ENCODE data around the gene CD247. TPM values are rescaled to one million over a fixed set of nuclear protein-coding genes. Genes with fewer than 3 reads are reported as not detected.

The CD247 gene
- polyA plus RNA-seq, 1 of the 3 experiments (the other 2 are of a cell fraction) = 0.08 TPM

GRCh38 chr1:167483790-167484189 is 34.5 kb downstream of the CD247 start:
- H3K36me3 ChIP-seq (replicated peaks in 1 of 2; ENCODE audit: control insufficient read depth in 1 of 2, insufficient read depth in 2 of 2, low read length in 1 of 2) = no peaks in the 10 kb centered on the region
- H3K27me3 ChIP-seq (ENCODE audit: insufficient read depth) = peaks cover 5% of the 10 kb centered on the region; the same call in 1 of the 2 replicates
- H4K20me1 ChIP-seq (ENCODE audit: insufficient read depth) = no peaks in the 10 kb centered on the region
- no peaks in the 10 kb centered on the region for H3K9me3 ChIP-seq
- no peak for DNase-seq
- TF ChIP-seq MXI1 (IDR thresholded peaks at IDR 0.05; ENCODE audit: low read depth, low read length) (no peak), REST (IDR thresholded peaks at IDR 0.05; ENCODE audit: low read depth, low read length) (no peak), SIN3A (IDR thresholded peaks at IDR 0.05; ENCODE audit: borderline replicate concordance, low read depth, low read length) (no peak), USF1 (IDR thresholded peaks at IDR 0.05; ENCODE audit: borderline replicate concordance, low read depth) (no peak), PBX3 (IDR thresholded peaks at IDR 0.05) (no peak), USF2 (IDR thresholded peaks at IDR 0.05; ENCODE audit: borderline replicate concordance, low read depth, low read length) (no peak), EP300 (IDR thresholded peaks at IDR 0.05; ENCODE audit: borderline replicate concordance in 1 of 2, low read depth in 1 of 2, low read length in 1 of 2) (no peak)
- no peak overlapping the region for H3K4me2 ChIP-seq
- CTCF ChIA-PET = interaction anchor here (0.8 to 1.3 kb wide), 3 partner anchors 10 to 50 kb away, joined by 3 read pairs; no protein-coding TSS in a partner anchor
- 28% methylated on average over 4 of the region's 7 CpGs for WGBS (ENCODE audit: low lambda C conversion rate)
- no peak overlapping the region for H3K27ac ChIP-seq (ENCODE audit: low read depth in 2 of 2, low read length in 1 of 2)
- H2AFZ ChIP-seq (ENCODE audit: low read depth) = no peak overlapping the region
- H3K4me3 ChIP-seq (ENCODE audit: low read depth in 2 of 2, low read length in 1 of 2) = no peak overlapping the region
- no peaks in the 10 kb centered on the region for H3K4me1 ChIP-seq (ENCODE audit: control insufficient read depth in 1 of 2, insufficient read depth in 2 of 2, low read depth in 1 of 2, low read length in 1 of 2)
- no peak overlapping the region for H3K9ac ChIP-seq
- no peaks in the 10 kb centered on the region for H3K79me2 ChIP-seq (ENCODE audit: insufficient read depth)
- H3F3A ChIP-seq (replicated peaks; ENCODE audit: insufficient read depth) = no peaks in the 10 kb centered on the region
- no peaks in the 10 kb centered on the region for H3K9me2 ChIP-seq
- POLR2A ChIA-PET = no interaction called here

- Histone ChIP-seq H4K20me1 (ENCODE audit: insufficient read depth) (no peaks in the 10 kb centered on the region), H3K4me2 (no peak overlapping the region), H2AFZ (ENCODE audit: low read depth) (no peak overlapping the region), H3K27me3 (ENCODE audit: insufficient read depth) (peaks cover 7% of the 10 kb centered on the region; the same call in 1 of the 2 replicates), H3K27ac (ENCODE audit: low read depth in 2 of 2, low read length in 1 of 2) (no peak overlapping the region), H3F3A (replicated peaks; ENCODE audit: insufficient read depth) (no peaks in the 10 kb centered on the region), H3K9me2 (no peaks in the 10 kb centered on the region), H3K4me3 (ENCODE audit: low read depth in 2 of 2, low read length in 1 of 2) (no peak overlapping the region), H3K4me1 (ENCODE audit: control insufficient read depth in 1 of 2, insufficient read depth in 2 of 2, low read depth in 1 of 2, low read length in 1 of 2) (no peaks in the 10 kb centered on the region), H3K36me3 (replicated peaks in 1 of 2; ENCODE audit: control insufficient read depth in 1 of 2, insufficient read depth in 2 of 2, low read length in 1 of 2) (no peaks in the 10 kb centered on the region), H3K9me3 (no peaks in the 10 kb centered on the region), H3K79me2 (ENCODE audit: insufficient read depth) (no peaks in the 10 kb centered on the region), H3K9ac (no peak overlapping the region)
- POLR2A ChIA-PET = no interaction called here
- DNase-seq = no peak
- CTCF ChIA-PET = interaction anchor here (1.3 kb wide), 1 partner anchor 12 kb away, joined by 3 read pairs; no protein-coding TSS in a partner anchor
- 50% methylated on average over 3 of the region's 4 CpGs for WGBS (ENCODE audit: low lambda C conversion rate)
- TF ChIP-seq CHD2 (IDR thresholded peaks at IDR 0.05; ENCODE audit: low read length, partially characterized antibody) = no peak
- TF ChIP-seq USF2 (IDR thresholded peaks at IDR 0.05; ENCODE audit: borderline replicate concordance, low read depth, low read length) = no peak
- TF ChIP-seq ELF1 (IDR thresholded peaks at IDR 0.05) = no peak
- TF ChIP-seq NFIC (IDR thresholded peaks at IDR 0.05; ENCODE audit: borderline replicate concordance) = no peak
- no peak for TF ChIP-seq ZBTB33 (IDR thresholded peaks at IDR 0.05; ENCODE audit: borderline replicate concordance, low read depth)
- no peak for TF ChIP-seq SIN3A (IDR thresholded peaks at IDR 0.05; ENCODE audit: borderline replicate concordance, low read depth, low read length)
- no peak for TF ChIP-seq TAF1 (IDR thresholded peaks at IDR 0.05; ENCODE audit: borderline replicate concordance, low read depth, low read length)
- no peak for TF ChIP-seq POLR2AphosphoS5 (IDR thresholded peaks at IDR 0.05; ENCODE audit: low read depth, low read length)
- no peak for TF ChIP-seq RCOR1 (IDR thresholded peaks at IDR 0.05; ENCODE audit: low read length)
- no peak for TF ChIP-seq FOXM1 (IDR thresholded peaks at IDR 0.05; ENCODE audit: low read depth)
- TF ChIP-seq TEAD4 (IDR thresholded peaks at IDR 0.05; ENCODE audit: borderline replicate concordance, insufficient read depth) = no peak
- no peak for TF ChIP-seq GATA2 (CRISPR knock-in tag; IDR thresholded peaks at IDR 0.05)
Measured at GRCh38 chr1:167482184-167482583, 36.1 kb downstream of the CD247 start.

Data from SK-N-SH (cell line).